Subcutaneous abdominal adipose tissue (tissue), 5 donors: Measurements from ENCODE around the gene EPB41L4B.
A peak's percentile ranks its signal among the peaks of the same experiment; 100 is the strongest.

Source experiments
- H3K27ac ChIP-seq: one replicate; pipeline ENCODE4 v1.7.0; 2013; ENCODE audit warnings: low read depth, mild to moderate bottlenecking, inconsistent platforms, low read length, moderate library complexity
- H3K27me3 ChIP-seq, 5 donors: one replicate each; pipeline ENCODE4 v1.7.0; 2013; ENCODE audit warnings: low read length in 5 of 5, inconsistent platforms in 1 of 5; ENCODE audit not compliant: control insufficient read depth in 5 of 5, insufficient read depth in 4 of 5
- H3K36me3 ChIP-seq, 5 donors: one replicate each; pipeline ENCODE4 v1.7.0; 2013; ENCODE audit warnings: low read length in 5 of 5; ENCODE audit not compliant: control insufficient read depth in 5 of 5, insufficient read depth in 5 of 5
- H3K4me1 ChIP-seq, 5 donors: one replicate each; pipeline ENCODE4 v1.7.0; 2013; ENCODE audit warnings: low read length in 5 of 5, mild to moderate bottlenecking in 3 of 5, moderate library complexity in 1 of 5; ENCODE audit not compliant: control insufficient read depth in 5 of 5, insufficient read depth in 5 of 5
- H3K4me3 ChIP-seq, 5 donors: one replicate each; pipeline ENCODE4 v1.7.0; 2013; ENCODE audit warnings: low read length in 5 of 5, low read depth in 1 of 5
- H3K9ac ChIP-seq, 5 donors: one replicate each; pipeline ENCODE4 v1.7.0; 2013; ENCODE audit warnings: low read length in 5 of 5, mild to moderate bottlenecking in 4 of 5, moderate library complexity in 3 of 5
- H3K9me3 ChIP-seq, 5 donors: one replicate each; pipeline ENCODE4 v1.7.0; 2013; ENCODE audit warnings: low read length in 5 of 5; ENCODE audit not compliant: control insufficient read depth in 5 of 5
- donor health status: healthy.
- donor health status: healthy.
- donor health status: healthy.
- donor health status: healthy.
- donor health status: healthy.

EPB41L4B gene

GRCh38 chr9:109323771-109324170 lies 2.9 kb upstream of the EPB41L4B start:
- H3K9me3 ChIP-seq, result no peaks in the 10 kb centered on the region
- no peaks in the 10 kb centered on the region for H3K36me3 ChIP-seq
- no peak overlapping the region for H3K27ac ChIP-seq
- peaks cover 0 to 21% (median 4%) of the 10 kb centered on the region in 5 donors for H3K27me3 ChIP-seq
- no peak overlapping the region for H3K9ac ChIP-seq
- peaks cover 0 to 17% (median 7%) of the 10 kb centered on the region in 5 donors for H3K4me1 ChIP-seq
- no peak overlapping the region for H3K4me3 ChIP-seq

GRCh38 chr9:109321727-109322126 lies 868 bp upstream of the EPB41L4B start:
- H3K9me3 ChIP-seq, result no peaks in the 10 kb centered on the region
- no peak overlapping the region for H3K27ac ChIP-seq
- peaks cover 0 to 33% (median 4%) of the 10 kb centered on the region in 5 donors for H3K27me3 ChIP-seq
- H3K9ac ChIP-seq, result no peak overlapping the region
- H3K36me3 ChIP-seq, result no peaks in the 10 kb centered on the region
- no peak overlapping the region for H3K4me3 ChIP-seq
- H3K4me1 ChIP-seq, result peaks cover 0 to 37% (median 27%) of the 10 kb centered on the region in 5 donors

GRCh38 chr9:109320331-109320741 lies 523 bp downstream of the EPB41L4B start:
- Histone ChIP-seq H3K4me1 (peaks cover 2 to 49% (median 39%) of the 10 kb centered on the region in 5 donors), H3K4me3 (peak overlapping the region in 1 of 5 donors; percentile 71), H3K36me3 (no peaks in the 10 kb centered on the region), H3K9ac (no peak overlapping the region), H3K9me3 (no peaks in the 10 kb centered on the region), H3K27ac (no peak overlapping the region), H3K27me3 (peaks cover 0 to 33% (median 8%) of the 10 kb centered on the region in 5 donors)

- H3K9ac ChIP-seq, result peak overlapping the region in 3 of 5 donors; percentile 7 to 79 (median 66)
Measured at GRCh38 chr9:109319626-109320241, 1.1 kb downstream of the EPB41L4B start.

GRCh38 chr9:109319017-109319625 lies 1.7 kb downstream of the EPB41L4B start:
- H3K4me1 ChIP-seq, result peaks cover 4 to 58% (median 45%) of the 10 kb centered on the region in 5 donors
- H3K9ac ChIP-seq, result peak overlapping the region in 3 of 5 donors; percentile 30 to 79 (median 66)
- no peaks in the 10 kb centered on the region for H3K9me3 ChIP-seq
- H3K27me3 ChIP-seq, result peaks cover 0 to 33% (median 12%) of the 10 kb centered on the region in 5 donors
- H3K36me3 ChIP-seq, result no peaks in the 10 kb centered on the region
- H3K27ac ChIP-seq, result peak overlapping the region; percentile 82
- H3K4me3 ChIP-seq, result peak overlapping the region; percentile 51 to 83 (median 71)

More at GRCh38 chr9:109319626-109320241, 1.1 kb downstream of the EPB41L4B start:
- peaks cover 4 to 55% (median 45%) of the 10 kb centered on the region in 5 donors for H3K4me1 ChIP-seq
- H3K27me3 ChIP-seq, result peaks cover 0 to 33% (median 9%) of the 10 kb centered on the region in 5 donors
- H3K4me3 ChIP-seq, result peak overlapping the region; percentile 51 to 83 (median 71)
- peak overlapping the region; percentile 82 for H3K27ac ChIP-seq
- no peaks in the 10 kb centered on the region for H3K9me3 ChIP-seq
- no peaks in the 10 kb centered on the region for H3K36me3 ChIP-seq

GRCh38 chr9:109317979-109318741 lies 2.7 kb downstream of the EPB41L4B start:
- Histone ChIP-seq H3K27me3 (peaks cover 0 to 33% (median 12%) of the 10 kb centered on the region in 5 donors), H3K4me1 (peaks cover 4 to 61% (median 48%) of the 10 kb centered on the region in 5 donors), H3K9me3 (no peaks in the 10 kb centered on the region), H3K27ac (peak overlapping the region; percentile 82), H3K9ac (peak overlapping the region in 2 of 5 donors; percentile 66 to 79), H3K4me3 (peak overlapping the region in 3 of 5 donors; percentile 39 to 83 (median 42)), H3K36me3 (no peaks in the 10 kb centered on the region)

- no peaks in the 10 kb centered on the region for H3K36me3 ChIP-seq
- no peaks in the 10 kb centered on the region for H3K9me3 ChIP-seq
- H3K4me1 ChIP-seq, result peaks cover 4 to 61% (median 48%) of the 10 kb centered on the region in 5 donors
- H3K9ac ChIP-seq, result peak overlapping the region in 2 of 5 donors; percentile 11 to 48
- no peak overlapping the region for H3K4me3 ChIP-seq
- peak overlapping the region; percentile 82 for H3K27ac ChIP-seq
- H3K27me3 ChIP-seq, result peaks cover 0 to 30% (median 12%) of the 10 kb centered on the region in 5 donors
Measured at GRCh38 chr9:109317311-109317978, 3.4 kb downstream of the EPB41L4B start.

- no peaks in the 10 kb centered on the region for H3K36me3 ChIP-seq
- peaks cover 4 to 67% (median 52%) of the 10 kb centered on the region in 5 donors for H3K4me1 ChIP-seq
- H3K9me3 ChIP-seq, result no peaks in the 10 kb centered on the region
- peaks cover 0 to 25% (median 12%) of the 10 kb centered on the region in 5 donors for H3K27me3 ChIP-seq
- H3K4me3 ChIP-seq, result no peak overlapping the region
- H3K9ac ChIP-seq, result peak overlapping the region in 1 of 5 donors; percentile 13
- H3K27ac ChIP-seq, result peak overlapping the region; percentile 82
Measured at GRCh38 chr9:109316207-109316640, 4.6 kb downstream of the EPB41L4B start.

- Histone ChIP-seq H3K9ac (no peak overlapping the region), H3K36me3 (no peaks in the 10 kb centered on the region), H3K27me3 (peaks cover 0 to 23% (median 12%) of the 10 kb centered on the region in 5 donors), H3K9me3 (no peaks in the 10 kb centered on the region), H3K4me1 (peaks cover 4 to 70% (median 54%) of the 10 kb centered on the region in 5 donors), H3K27ac (peak overlapping the region; percentile 82), H3K4me3 (no peak overlapping the region)
Measured at GRCh38 chr9:109315480-109316206, 5.2 kb downstream of the EPB41L4B start.
